Neural progenitor cell (in vitro differentiated cells): ENCODE data around the gene PRKCH.

Experiments
- CTCF ChIP-seq: fragments of 200-600 bp; sonication (generic); IDR thresholded peaks from 2 replicates; pipeline ENCODE4 v1.5.1; 2017; ENCODE audit warnings: antibody characterized with exemption, mild to moderate bottlenecking
- EZH2phosphoT487 ChIP-seq: fragments of 200-600 bp; sonication (generic); IDR thresholded peaks from 2 replicates; pipeline ENCODE4 v1.6.1; 2017; ENCODE audit warnings: antibody characterized with exemption

DNA sequence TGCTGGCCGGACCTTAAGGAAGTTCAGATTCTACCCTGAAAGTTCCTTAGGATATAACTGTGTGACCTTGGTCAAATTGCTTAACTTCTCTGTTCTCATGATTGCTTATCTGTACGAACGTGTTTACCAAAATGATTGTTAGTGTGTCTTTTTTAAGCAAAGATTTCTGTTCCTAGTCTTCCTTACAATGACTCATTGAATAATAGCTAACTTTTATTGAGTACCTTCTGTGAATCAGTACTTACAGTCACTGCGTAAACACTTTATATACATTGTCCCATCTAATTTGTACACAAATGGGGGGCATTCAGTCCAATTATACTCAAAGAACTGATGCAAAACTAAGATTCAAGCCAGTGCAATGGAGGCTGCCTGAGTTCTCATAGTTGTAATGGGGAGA, 36.0 kb upstream of the PRKCH start:
- no peak for TF ChIP-seq CTCF
- no peak for TF ChIP-seq EZH2phosphoT487
